Glomerular endothelial cell (primary cell): Measurements from ENCODE around the gene WDR53. TPM values are rescaled to one million over a fixed set of nuclear protein-coding genes. Genes with fewer than 3 reads are reported as not detected.
A peak's percentile ranks its signal among the peaks of the same experiment; 100 is the strongest.
"Not testable (repeated sequence)": the region's sequence is repeated elsewhere in the genome, so short reads cannot be mapped to it uniquely, and the experiment has no call there.

Experiments
- DNase-seq: peaks from one replicate; pipeline ENCODE4 v3.0.0-alpha.2; 2011; ENCODE audit warnings: low read depth, low spot score; ENCODE audit errors: extremely low read depth
- total RNA-seq: library from RNA; depleted of rRNA; stranded (reverse); fragments of >200 nt; gene quantifications from 2 replicates; pipeline ENCODE4 v1.2.3, GENCODE V29; 2015

The WDR53 gene
- total RNA-seq, 1 donor from 2014 or later = 7.6 TPM

DNA sequence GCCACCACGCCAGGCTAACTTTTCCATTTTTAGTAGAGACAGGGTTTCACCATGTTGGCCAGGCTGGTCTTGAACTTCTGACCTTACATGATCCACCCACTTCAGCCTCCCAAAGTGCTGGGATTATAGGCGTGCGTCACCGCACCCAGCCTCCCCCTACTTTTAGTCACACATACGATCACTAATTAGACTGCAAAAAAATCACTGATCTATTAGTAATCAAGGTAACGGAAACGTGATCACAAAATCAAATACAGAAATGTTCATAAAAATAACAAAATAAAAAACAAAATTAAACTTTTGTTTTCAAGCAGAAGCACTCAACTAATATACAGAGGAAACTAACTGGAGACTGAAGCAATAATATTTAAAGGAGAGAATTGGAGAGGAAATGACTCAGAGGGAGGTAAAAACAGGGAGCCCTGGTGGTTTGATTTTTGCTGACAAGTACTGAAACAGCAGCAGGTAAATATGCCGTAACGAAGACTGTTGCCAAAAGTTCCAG is 4.6 kb downstream of the WDR53 start:
- DNase-seq = peak; percentile 22

DNA sequence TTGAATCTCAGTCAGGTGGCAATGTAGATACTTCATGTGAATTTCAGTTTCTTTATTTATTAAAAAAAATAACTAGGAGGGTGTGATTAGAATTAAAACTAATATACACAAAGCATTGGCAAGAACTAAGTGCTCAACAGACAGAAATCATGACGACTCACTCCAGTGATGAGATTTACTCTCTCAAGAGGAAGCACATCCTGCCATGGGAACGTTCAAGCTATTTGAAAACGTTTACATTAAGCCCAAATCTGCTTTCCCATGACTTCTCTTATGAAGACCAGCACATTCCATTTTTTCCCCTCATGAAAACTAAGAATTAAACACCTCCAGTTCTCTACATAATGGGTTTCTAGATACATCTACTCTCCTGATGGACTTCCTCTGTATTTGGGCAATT is 8.5 kb downstream of the WDR53 start:
- no peak for DNase-seq

DNA sequence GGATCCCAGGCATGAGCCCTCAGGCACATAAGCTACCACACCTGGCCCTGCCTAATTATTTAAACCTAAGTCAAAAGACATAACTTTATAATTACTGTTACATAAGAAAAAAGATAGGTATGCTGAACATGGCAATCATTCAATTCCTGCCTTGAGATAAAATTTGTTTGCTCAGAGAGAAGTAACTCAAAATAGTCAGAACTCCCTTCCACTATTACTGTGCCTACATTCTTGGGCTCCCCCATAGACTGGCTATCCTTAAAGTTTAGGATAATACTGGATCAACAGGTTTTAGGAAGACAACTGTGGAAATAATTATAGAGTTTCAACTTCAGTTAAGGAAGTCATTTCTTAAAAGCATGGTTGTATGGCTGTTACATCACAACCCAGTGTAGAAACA is 9.9 kb downstream of the WDR53 start:
- DNase-seq = no peak

DNA sequence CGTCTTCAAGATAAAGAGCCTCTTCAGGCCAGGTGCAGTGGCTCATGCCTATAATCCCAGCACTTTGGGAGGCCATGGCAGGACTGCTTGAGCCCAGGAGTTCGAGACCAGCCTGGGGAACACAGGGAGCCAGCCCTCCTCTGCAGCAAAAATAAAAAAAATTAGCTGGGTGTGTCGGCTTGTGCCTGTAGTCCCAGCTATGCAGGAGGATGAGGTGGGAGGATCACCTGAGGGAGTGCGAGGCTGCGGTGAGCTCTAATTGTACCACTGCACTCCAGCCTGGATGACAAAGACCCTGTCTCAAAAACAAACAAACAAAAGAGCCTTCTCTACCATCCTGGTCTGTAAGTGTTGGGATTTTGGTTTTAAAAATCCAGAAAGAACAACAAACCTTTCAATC is 11.1 kb downstream of the WDR53 start:
- DNase-seq = no peak

DNA sequence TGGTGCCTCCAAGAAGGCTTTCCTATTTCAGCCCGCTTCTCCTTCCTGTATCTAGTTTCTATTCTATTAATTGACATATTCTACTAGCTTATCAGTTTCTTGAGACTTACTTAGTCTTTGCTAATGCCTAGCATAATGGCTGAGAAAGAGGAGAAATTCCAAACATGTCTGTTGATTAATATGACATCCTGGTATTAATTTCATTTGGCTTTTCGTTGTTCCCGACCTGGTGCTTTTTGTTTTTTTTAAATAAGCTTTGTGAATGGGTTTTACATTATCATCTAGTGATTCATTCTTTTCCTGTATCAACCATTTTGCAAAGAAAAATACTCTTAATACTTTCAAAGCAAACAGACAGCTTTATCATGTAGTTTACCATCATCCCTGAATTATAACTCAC is 13.1 kb downstream of the WDR53 start:
- no peak for DNase-seq

DNA sequence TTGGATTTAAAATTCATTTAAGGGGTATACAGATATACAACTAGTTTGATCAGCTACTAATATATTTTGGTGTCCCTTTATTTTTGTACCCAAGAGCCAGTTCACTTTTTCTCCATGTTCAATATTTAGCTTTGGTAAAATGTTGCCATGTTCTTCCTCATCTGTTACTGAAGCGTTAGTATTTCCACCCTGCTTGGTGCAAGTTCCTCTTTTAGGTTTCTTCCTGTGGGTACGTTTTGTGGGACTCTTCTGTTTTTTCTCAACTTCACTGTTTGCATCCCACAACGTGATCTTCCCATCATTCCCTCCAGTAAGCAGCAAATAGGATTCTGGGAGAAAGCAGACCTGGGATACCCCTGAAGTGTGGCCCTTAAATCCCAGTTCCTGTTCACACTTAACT is 14.1 kb downstream of the WDR53 start:
- DNase-seq = no peak

DNA sequence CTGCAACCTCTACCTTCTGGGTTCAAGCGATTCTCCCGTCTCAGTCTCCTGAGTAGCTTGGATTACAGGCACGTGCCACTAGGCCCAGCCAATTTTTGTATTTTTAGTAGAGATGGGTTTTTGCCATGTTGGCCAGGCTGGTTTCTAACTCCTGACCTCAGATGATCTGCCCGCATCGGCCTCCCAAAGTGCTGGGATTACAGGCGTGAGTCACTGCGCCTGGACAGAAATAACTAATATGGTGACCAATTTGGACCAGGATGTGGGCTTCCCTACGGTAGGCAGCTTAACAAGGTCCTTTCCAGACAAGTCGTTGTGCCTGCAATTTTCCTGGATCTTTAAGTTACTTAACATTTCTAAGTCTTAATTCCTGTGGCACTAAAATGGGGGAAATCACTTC is 14.8 kb downstream of the WDR53 start:
- DNase-seq = no peak

DNA sequence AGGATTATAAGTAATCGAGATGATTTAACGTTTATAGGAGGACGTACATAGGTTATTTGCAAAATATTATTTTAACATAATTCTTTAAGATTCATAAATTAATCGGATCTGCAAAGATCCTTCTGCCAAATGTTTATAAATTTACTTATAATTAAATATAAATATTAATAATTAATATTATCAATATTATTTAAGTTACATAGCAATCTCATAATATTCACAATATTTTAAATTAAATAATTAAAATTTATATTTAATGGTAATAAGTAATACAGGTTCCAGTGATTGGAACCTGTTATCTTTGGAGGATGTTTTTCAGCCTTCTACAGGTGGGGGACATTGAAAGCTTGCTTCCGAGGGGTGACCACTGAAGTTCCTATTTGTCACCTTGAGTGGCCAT is 16.1 kb downstream of the WDR53 start:
- no peak for DNase-seq

DNA sequence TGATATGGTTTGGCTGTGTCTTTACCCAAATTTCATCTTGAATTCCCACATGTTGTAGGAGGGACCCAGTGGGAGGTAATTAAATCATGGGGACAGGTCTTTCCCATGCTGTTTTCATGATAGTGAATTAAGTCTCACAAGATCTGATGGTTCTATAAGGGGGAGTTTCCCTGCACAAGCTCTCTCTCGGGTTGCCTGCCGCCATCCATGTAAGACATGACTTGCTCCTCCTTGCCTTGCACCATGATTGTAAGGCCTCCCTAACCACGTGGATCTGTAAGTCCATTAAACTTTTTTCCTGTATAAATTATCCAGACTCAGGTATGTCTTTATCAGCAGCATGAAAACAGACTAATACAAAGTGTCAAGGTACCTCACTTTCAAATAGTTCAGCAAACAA is 18.2 kb downstream of the WDR53 start:
- DNase-seq = not testable (repeated sequence)

DNA sequence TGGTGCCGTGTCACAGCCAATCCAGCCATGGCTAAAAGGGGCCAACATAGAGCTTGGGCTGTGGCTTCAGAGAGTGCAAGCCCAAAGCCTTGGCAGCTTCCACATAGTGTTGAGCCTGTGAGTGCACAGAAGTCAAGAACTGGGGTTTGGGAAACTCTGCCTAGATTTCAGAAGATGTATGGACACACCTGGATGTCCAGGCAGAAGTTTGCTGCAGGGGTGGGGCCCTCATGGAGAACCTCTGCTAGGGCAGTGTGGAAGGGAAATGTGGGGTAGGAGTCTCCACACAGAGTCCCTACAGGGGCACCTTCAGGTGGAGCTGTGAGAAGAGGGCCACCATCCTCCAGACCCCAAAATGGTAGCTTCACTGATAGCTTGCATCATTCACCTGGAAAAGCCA is 19.0 kb downstream of the WDR53 start:
- not testable (repeated sequence) for DNase-seq

DNA sequence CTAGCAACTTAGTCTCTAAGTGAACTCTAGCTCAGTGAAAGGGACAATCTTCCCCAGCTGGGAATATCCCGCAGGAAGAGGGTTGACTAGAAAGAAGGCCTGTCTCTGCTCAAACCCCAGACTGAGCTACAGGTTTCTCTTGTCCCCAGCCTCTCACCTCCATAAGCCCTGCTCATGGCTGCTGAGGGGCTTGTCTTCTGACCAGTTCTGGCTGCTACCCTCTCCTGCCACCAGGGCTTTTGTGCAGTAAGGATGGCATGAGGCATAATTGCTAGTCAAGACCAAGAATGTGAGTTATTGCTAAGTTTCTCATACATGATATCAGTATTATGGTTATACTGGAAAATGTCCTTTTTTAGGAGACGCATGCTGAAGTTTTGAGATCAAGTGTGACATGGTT is 21.3 kb downstream of the WDR53 start:
- DNase-seq = no peak

DNA sequence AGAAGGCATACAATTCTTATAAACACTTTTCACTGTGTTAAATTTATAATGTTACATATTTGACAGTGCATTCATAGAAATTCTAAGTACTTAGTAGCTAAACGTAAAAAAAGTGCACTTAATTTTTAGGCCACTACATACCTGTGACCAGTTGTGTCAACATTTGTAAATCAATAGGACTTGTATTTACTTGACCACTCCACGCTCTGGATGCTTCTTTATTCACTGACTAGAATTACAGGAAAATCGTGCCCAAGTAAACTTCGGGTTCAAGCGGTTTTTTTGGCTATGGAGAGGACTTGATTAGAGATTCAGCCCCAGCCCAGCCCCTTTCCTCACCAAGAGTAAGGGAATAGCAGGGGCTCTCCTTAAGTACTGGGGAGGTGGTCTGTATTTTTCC is 21.8 kb downstream of the WDR53 start:
- DNase-seq = no peak

DNA sequence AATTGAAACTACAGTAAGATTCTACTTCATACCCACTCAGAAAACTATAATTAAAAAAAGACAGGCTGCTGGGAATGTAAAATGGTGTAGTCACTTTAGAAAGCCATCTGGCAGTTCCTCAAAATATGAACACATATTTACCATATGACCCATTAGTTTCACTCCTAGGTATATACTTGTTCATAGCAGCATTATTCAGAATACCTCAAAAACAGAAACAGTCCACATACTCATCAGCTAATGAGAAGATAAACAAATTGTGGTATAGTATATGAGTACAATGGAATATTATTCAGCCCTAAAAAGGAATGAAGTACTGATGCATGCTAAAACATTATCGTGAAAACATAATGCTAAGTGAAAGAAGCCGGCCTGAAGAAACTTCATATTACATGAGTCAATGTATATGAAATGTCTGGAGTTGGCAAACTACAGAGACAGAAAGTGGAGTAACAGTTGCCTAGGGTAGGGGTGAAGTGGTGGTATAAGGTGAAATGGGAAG is 23.8 kb downstream of the WDR53 start:
- DNase-seq = no peak

DNA sequence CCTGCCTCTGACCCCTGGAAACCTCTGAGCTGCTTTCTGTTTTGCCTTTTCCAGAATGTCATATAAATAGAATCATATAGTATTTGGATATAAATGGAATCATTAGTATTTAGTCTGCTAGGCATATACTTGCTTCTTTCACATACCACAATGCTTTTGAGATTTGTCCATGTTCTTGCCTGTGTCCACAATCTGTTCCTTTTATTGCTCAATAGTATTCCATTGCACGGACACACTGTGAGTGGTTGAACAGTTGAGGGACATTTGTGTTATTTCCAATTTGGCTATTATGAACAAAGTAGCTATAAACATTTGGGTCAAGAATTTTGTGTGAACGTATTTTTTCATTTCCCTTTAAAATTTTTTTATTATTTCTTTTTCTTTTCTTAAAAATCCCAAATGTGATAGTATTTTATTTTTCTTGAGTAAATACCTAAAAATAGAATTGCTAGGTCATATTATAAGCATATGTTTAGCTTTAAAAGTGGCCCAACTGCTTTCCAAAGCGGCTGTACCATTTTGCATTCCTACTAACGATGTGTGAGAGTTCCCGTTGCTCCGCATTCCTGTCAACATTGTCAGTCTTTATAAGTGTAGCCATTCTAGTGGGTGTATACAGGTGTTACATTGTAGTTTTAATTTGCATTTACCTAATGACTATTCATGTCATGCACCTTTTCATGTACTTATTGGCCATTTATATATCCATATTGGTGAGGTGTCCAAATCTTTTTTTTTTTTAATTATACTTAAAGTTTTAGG is 26.5 kb downstream of the WDR53 start:
- DNase-seq = no peak

DNA sequence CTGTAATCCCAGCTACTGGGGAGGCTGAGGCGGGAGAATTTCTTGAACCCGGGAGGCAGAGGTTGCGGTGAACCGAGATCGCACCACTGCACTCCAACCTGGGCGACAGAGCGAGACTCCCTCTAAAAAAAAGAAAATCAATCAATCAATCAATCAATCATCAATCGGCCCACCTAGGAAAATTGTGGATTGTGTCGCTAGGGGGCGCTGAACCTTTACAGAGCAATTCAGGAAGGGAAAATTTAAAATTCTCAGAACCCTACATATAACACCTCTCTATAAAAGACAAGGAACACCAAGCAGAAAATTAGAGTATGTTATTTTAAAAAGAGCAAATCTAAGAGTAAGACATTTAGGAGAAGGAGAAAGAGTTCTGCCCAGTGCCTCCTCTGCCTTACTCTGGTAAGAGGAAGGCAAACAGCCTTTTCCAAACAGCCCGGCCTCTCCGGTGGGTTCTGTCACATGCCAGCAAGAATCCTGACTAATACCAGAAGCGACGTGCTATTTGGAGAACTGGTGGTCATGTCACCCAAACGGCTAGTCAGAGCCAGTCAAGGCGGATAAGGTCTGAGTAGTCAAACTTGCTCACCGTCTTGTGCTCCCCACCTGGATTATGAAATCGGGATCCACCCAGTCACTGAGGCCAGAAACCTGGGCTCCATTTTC is 30.9 kb downstream of the WDR53 start:
- no peak for DNase-seq

DNA sequence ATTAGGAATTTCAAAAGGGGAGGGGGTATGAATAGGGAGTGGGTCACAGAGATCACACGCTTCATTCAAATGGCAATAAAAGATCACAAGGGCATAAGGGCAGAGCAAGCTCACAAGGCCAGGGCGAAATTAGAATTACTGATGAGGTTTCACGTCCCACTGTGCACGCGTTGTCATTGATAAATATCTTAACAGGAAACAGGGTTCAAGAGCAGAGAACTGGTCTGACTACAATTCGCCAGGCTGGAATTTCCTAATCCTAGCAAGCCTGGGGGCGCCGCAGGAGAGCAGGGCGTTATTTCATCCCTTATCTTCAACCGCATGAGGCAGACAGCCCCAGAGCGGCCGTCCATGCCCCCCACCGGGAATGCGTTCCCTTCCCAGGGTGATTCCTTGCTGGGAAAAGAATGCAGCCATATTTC is 35.1 kb downstream of the WDR53 start:
- no peak for DNase-seq

DNA sequence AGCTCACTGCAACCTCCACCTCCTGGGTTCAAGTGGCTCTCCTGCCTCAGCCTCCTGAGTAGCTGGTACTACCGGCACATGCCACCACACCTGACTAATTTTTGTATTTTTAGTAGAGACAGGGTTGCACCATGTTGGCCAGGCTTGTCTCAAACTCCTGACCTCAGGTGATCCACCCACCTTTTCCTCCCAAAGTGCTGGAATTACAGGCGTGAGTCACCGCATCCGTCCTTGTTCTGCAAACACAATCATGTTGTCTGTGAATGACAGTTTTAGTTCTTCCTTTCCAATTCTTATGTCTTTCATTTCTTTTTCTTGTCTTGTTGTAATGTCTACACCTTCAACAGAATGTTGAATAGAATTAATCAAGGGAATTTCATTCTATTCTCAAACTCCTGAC is 36.9 kb downstream of the WDR53 start:
- DNase-seq = no peak

DNA sequence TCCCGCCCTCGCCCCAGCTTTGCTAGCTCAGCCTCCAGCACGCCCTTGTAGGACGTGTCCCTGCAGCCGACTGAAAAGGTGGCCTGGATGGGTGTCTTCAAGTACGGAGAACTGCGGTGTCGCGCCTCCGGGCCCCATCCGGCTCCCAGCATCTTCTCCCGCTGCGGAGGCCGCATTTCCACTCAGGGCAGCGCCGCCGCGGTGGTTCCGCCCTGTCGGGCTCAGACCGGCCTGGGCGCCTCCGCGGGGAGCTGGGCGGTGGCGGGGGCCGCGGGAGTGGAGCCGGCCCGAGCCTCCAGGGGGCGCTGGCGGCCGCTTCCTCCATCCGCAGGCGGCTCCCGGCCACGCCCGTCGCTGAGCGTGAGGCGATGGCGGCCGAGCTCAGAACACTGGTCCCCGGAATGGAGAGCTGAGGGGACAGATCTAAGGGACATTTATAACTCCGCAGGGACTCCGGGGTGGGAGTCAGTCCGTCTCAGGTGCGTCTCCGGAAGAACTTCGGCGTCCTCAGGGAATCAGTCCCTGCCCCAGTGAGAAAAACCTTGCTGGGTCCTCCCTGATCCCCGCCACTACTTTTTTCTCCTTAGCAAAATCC is 39.6 kb downstream of the WDR53 start:
- no peak for DNase-seq

DNA sequence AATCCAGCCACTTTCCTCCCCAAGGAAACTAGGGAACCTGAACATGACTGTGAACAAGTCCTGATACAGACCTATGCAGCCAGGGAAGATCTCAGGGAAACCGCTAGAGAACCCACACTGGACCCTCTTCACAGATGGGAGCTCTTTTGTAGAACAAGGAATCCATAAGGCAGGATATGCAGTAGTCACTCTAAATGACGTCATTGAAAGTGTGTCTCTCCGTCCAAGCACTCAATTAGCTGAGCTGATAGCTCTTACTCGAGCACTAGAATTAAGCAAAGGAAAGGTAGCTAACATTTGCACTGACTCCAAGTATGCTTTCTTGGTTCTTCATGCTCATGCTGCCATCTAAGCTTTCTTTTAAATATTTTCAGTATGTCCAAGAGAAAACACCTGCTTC is 43.2 kb downstream of the WDR53 start:
- DNase-seq = no peak

DNA sequence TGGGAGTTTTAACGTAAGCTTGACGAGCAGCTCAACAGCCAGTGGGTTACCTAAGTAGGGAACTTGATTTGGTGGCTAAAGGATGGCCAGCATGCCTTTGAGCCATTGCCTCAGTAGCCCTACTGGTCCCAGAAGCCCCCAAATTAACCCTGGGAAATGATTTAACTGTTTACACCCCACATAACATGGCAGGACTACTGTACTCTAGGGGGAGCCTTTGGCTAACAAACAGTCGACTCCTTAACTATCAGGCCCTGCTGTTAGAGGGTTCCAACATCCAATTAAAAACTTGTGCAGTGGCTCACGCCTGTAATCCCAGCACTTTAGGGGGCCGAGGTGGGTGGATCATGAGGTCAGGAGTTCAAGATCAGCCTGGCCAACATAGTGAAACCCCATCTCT is 43.8 kb downstream of the WDR53 start:
- no peak for DNase-seq

DNA sequence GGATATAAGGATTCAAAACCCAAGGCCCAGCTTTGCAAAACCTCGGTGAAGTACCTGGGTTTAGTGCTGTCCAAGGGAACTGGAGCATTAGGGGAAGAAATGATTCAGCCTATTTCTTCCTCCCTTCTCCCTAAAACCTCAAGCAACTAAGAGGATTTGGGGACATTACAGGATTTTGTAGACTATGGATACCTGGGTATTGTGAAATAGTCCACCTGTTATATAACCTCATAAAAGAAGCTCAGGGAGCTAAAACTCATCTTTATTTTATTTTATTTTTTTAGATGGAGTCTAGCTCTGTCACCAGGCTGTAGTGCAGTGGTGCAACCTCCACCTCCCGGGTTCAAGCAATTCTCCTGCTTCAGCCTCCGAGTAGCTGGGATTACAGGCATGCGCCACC is 44.5 kb downstream of the WDR53 start:
- no peak for DNase-seq

DNA sequence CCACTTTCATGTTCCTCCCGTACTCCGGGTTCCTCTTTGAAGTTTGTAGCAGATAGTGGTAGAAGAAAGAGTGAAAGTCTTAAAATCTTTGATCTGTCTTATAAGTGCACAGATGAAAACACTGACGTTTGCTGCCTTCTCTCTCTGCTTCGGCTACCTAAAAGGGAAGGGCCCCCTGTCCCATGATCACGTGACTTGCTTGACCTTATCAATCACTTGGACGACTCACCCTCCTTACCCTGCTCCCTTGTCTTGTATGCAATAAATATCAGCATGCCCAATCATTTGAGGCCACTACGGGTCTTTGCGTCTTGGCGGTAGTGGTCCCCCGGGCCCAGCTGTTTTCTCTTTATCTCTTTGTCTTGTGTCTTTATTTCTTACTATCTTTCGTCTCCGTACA is 47.1 kb downstream of the WDR53 start:
- not testable (repeated sequence) for DNase-seq
